Mucosa of stomach (tissue), 1 donor: ENCODE data around the gene CAMKV.
"Not testable (repeated sequence)": the region's sequence is repeated elsewhere in the genome, so short reads cannot be mapped to it uniquely, and the experiment has no call there.

Source experiments
- H3K27me3 ChIP-seq: one replicate; pipeline ENCODE4 v1.7.0; 2013; ENCODE audit warnings: mild to moderate bottlenecking, low read length; ENCODE audit not compliant: control insufficient read depth, insufficient read depth
- H3K36me3 ChIP-seq: one replicate; pipeline ENCODE4 v1.7.0; 2013; ENCODE audit warnings: low read length; ENCODE audit not compliant: control insufficient read depth, insufficient read depth
- H3K4me1 ChIP-seq: one replicate; pipeline ENCODE4 v1.7.0; 2013; ENCODE audit warnings: mild to moderate bottlenecking, low read length; ENCODE audit not compliant: control insufficient read depth, insufficient read depth
- H3K4me3 ChIP-seq: one replicate; pipeline ENCODE4 v1.7.0; 2013; ENCODE audit warnings: low read length
- H3K9ac ChIP-seq: one replicate; pipeline ENCODE4 v1.7.0; 2013; ENCODE audit warnings: mild to moderate bottlenecking, low read length, moderate library complexity
- H3K9me3 ChIP-seq: one replicate; pipeline ENCODE4 v1.7.0; 2013; ENCODE audit warnings: mild to moderate bottlenecking, low read length, moderate library complexity; ENCODE audit not compliant: control insufficient read depth
- donor health status: Pancreatic carcinoma.

The CAMKV gene

DNA sequence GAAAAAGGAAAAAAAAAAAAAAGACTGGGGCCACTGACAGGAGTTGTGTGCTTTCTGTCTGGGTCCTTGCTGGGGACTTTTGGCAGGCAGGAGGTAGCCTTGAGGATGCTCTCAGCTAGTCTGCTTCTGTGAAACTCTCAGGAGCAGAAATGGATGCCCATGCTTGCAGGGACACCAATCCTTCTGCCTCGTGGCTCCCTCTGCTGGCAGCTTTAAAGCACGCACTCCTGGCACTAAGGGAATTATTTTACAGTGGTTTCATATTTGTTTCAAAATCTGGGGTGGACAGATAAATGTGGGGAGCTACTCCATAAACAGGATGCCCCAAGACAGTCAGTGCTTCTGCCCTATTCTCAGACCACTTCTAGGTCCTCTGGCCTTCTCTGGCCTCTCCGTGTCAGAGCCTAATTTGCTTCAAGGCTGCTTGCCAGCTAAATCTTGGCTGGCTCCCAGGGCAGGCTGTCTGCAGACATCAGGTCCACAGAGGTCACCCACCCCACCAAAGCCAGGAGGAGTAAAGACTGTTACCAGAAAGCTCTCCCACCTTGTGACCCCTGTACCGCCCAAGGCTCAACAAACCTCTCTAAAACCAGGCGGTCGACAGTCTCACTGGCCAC lies 30.4 kb downstream of the CAMKV start:
- H3K36me3 ChIP-seq: no peaks in the 10 kb centered on the region
- no peak overlapping the region for H3K4me3 ChIP-seq
- H3K9me3 ChIP-seq: no peaks in the 10 kb centered on the region
- H3K4me1 ChIP-seq: peaks cover 6% of the 10 kb centered on the region
- no peaks in the 10 kb centered on the region for H3K27me3 ChIP-seq
- peak overlapping the region; percentile 2 for H3K9ac ChIP-seq

DNA sequence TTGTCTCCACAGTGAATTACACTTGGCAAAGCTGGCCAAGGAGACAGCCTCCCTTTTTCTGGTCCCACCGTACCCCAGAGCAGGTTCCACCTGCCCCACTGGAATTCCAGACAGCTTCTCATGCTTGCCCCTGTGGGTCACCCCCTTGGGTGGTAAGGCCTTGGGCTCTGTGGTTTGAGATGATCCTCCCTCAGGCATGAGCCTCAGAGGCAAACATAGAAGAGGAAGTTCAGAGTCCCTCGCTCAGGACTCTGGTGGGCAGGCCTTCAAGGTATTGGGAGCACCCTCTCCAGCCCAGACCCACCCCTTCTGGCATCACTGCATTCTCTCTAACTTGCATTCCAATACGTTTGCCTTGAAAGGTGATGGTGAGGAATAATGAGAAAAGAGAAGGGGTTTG lies 38.4 kb downstream of the CAMKV start:
- no peaks in the 10 kb centered on the region for H3K4me1 ChIP-seq
- H3K9me3 ChIP-seq: no peaks in the 10 kb centered on the region
- H3K9ac ChIP-seq: no peak overlapping the region
- H3K27me3 ChIP-seq: no peaks in the 10 kb centered on the region
- H3K36me3 ChIP-seq: no peaks in the 10 kb centered on the region
- H3K4me3 ChIP-seq: no peak overlapping the region

- Histone ChIP-seq H3K9ac (no peak overlapping the region), H3K9me3 (no peaks in the 10 kb centered on the region), H3K36me3 (no peaks in the 10 kb centered on the region), H3K27me3 (no peaks in the 10 kb centered on the region), H3K4me3 (no peak overlapping the region), H3K4me1 (no peaks in the 10 kb centered on the region)
Observed at GRCh38 chr3:49826016-49826415, 43.7 kb downstream of the CAMKV start.

DNA sequence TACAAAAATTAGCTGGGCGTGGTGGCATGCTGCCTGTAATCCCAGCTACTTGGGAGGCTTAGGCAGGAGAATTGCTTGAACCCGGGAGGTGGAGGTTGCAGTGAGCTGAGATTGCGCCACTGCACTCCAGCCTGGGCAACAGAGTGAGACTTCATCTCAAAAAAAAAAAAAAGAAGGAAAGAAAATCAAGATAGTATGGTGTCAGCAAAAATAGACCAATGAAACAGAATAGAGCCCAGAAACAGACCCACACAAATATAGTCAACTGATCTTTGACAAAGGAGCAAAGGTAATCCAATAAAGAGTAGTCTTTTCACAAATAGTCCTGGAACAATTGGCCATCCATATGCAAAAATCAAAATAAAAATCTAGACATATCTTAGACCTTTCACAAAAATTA lies 46.6 kb downstream of the CAMKV start:
- not testable (repeated sequence) for H3K4me1 ChIP-seq, H3K27me3 ChIP-seq, H3K9me3 ChIP-seq, H3K36me3 ChIP-seq, H3K9ac ChIP-seq, H3K4me3 ChIP-seq

DNA sequence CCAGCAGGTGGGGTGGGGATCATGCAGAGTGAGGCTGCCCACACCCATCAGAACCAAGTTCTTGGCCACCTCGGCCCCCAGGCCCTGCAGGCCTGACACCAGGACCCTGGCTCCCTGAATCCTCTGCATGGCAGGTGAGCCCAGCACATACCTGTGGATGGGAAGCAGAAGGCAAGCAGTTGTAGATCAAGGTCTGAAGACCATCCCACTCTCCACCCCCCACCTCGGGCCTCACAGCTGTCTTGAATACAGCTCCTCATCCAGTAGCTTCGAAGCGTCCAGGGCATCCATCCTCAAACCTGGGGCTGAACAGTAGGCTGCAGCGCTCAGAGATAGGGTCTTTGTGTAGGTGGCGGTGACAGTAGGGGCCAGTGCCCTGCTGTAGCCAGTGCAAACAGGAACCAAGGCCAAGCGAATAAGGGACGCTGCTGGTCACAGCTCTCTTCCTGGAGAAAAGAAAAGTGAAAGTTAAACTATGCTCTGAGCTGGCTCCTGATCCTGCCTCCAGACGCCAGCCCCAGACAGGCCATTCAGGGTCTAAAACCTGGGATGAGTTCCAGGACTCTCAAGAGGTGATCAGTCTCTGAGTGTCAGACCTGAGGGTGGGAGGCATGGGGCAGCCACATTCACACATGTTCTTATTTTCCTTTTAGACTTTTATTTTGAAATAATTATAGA lies 56.1 kb downstream of the CAMKV start, which contains the start of gene UBA7:
UBA7 (minus strand) TSS at position 457 of the 678 bp plus-strand sequence; CDS start at position 291, 166 bp downstream.
- Histone ChIP-seq H3K9me3 (no peaks in the 10 kb centered on the region), H3K4me3 (peak within 1 kb of the TSS; percentile 73)

GRCh38 chr3:49812916-49813496 lies 56.7 kb downstream of the CAMKV start:
- Histone ChIP-seq H3K4me1 (peaks cover 19% of the 10 kb centered on the region), H3K9me3 (no peaks in the 10 kb centered on the region), H3K9ac (peak overlapping the region; percentile 73), H3K36me3 (peaks cover 8% of the 10 kb centered on the region), H3K4me3 (peak overlapping the region; percentile 73), H3K27me3 (no peaks in the 10 kb centered on the region)

More for the DNA sequence above, 56.1 kb downstream of the CAMKV start, which contains the start of gene UBA7:
- Histone ChIP-seq H3K27me3 (no peaks in the 10 kb centered on the region), H3K36me3 (peaks cover 8% of the 10 kb centered on the region), H3K9ac (peak within 1 kb of the TSS; percentile 73), H3K4me1 (peaks cover 19% of the 10 kb centered on the region)
